ENCODE data around the gene OTULIN.

GRCh38 chr5:14728459-14728938, 64.0 kb downstream of the OTULIN start:
- TF ChIP-seq, protein P1, sequence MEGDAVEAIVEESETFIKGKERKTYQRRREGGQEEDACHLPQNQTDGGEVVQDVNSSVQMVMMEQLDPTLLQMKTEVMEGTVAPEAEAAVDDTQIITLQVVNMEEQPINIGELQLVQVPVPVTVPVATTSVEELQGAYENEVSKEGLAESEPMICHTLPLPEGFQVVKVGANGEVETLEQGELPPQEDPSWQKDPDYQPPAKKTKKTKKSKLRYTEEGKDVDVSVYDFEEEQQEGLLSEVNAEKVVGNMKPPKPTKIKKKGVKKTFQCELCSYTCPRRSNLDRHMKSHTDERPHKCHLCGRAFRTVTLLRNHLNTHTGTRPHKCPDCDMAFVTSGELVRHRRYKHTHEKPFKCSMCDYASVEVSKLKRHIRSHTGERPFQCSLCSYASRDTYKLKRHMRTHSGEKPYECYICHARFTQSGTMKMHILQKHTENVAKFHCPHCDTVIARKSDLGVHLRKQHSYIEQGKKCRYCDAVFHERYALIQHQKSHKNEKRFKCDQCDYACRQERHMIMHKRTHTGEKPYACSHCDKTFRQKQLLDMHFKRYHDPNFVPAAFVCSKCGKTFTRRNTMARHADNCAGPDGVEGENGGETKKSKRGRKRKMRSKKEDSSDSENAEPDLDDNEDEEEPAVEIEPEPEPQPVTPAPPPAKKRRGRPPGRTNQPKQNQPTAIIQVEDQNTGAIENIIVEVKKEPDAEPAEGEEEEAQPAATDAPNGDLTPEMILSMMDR (conservative IDR thresholded peaks at IDR 0.05; ENCODE audit: low read depth, low read length) = no peak
- TF ChIP-seq EZH2 (IDR thresholded peaks at IDR 0.05; ENCODE audit: low read length, unreplicated experiment) = no peak
- TF ChIP-seq EZH2phosphoT487 (IDR thresholded peaks at IDR 0.05; ENCODE audit: borderline replicate concordance, low read length) = no peak
